NCI-H1092 treated with DMSO at 0.1 percent for 48 hours (cell line): ENCODE results near the gene CCNK.

ENCODE experiments used
- DNase-seq: peaks from one replicate; lab custom pipeline; 2025; lab: John Stamatoyannopoulos, UW

Gene CCNK

DNA sequence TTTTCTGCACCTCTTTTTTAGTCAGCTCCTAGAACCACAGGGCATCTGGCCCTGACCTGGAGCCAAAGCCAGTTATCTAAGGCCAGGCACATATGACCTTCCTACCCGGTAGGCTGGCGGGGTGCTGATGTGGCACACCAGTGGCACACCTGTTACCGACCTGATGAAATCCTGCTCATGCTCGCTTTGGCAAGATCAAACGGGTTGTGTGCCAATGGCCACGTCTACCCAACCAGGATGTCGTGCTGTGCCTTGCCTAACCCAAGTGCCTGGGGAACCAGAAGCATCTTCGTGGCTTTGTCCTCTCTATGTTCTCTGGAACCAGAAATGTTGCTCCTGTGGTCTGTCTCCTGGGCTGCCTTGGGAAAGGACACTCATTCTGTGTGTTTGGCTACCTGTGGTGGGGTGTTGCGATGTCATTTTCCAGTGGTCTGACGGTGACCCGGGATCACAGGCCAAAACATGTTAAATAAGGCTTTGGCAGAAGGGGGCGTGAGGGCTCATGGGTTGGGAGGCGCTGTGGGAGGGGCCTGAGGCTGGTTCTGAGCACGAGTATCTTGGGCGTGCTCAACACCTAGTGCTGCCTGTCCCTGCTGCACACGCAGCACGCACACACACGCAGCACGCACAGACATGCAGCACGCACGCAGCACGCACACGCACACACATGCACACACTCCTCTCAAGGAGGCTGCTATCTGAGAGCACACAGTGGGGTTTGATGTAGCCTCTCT is 27.9 kb downstream of the CCNK start:
- DNase-seq: no peak

DNA sequence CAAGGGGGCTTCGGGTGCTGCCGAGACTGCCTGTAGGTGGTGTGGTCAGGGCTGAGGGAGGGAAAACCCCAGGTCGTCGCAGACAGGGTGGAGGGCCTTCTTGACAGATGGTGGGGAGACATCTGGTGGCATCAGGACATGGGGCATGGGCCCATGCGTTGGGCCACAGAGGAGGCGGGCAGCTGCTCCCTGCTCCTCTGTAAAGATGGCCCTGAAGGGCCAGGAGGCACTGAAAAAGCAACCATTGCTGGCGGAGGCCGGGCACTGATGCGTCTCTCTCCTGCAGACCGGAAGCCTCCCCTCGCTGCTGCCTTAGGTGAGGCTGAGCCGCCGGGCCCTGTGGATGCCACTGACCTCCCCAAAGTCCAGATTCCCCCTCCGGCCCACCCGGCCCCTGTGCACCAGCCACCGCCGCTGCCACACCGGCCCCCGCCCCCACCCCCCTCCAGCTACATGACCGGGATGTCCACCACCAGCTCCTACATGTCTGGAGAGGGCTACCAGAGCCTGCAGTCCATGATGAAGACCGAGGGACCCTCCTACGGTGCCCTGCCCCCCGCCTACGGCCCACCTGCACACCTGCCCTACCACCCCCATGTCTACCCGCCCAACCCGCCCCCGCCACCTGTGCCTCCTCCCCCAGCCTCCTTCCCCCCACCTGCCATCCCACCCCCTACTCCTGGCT is 28.8 kb downstream of the CCNK start:
- DNase-seq: no peak

DNA sequence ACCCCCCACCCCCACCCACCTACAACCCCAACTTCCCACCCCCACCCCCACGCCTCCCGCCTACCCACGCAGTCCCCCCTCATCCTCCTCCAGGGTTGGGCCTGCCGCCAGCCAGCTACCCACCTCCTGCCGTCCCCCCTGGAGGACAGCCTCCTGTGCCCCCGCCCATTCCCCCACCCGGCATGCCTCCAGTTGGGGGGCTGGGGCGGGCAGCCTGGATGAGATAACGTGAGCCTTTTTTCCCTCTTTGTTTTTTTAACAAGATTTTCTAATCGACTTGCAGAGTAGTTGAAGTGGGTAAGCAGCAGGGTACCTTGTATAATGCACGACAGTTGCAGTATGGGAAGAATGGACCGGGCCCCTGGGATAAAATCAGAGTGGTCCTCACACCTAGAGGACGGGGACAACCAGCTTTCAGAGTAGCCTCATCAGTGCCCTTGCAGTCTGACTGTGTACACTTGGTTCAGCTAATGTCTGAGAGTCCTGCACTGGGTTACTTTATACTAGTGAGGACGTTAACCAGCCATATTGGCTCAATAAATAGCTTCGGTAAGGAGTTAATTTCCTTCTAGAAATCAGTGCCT is 29.4 kb downstream of the CCNK start:
- no peak for DNase-seq

DNA sequence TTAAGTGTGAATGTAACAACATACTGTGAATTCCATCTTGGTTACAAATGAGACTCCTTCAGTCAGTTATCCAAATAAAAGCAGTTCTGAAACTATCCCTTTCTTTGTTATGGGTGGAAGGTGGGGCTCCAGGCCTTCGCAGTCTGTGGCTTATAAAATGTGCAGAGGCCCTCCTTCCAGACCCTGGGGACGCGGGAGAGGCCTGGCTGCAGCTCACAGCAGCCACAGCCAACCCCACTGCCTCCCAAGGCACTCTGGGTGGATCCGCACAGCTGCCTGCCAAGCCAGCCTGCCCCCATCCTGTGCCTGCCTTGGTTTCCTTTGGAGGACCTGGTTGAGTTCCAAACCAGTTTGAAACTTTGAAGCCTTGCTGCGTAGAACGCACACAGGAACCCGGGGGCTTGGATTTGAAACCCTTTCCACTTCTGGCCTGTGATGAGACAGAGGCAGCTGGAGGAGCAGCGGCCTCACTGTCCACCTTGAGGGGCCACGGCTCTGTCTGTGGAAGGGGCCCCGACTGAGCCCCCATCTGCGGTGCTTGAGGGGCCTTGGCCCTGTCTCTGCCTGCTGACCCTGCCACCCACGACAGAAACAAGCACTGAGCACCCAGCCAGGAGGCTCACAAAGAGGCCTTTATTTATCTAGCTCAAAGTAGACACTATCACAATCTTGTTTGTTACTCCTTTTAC is 30.4 kb downstream of the CCNK start:
- no peak for DNase-seq

DNA sequence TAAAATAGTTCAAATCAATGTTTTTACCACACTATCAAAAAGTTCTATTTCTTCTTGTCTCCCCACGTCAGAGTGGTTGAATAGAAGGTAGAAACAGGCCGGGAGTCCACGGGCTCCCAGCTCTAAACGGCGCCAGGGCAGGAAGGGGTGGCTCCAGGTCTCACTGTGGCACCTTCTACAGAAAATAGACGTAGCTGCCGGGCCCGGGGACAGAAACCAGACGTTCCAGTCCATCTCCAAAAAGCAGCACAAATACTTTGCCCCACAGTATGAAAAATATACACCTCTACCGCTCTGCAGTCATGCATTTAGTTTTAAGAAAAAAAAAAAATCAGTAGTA is 30.9 kb downstream of the CCNK start:
- no peak for DNase-seq

DNA sequence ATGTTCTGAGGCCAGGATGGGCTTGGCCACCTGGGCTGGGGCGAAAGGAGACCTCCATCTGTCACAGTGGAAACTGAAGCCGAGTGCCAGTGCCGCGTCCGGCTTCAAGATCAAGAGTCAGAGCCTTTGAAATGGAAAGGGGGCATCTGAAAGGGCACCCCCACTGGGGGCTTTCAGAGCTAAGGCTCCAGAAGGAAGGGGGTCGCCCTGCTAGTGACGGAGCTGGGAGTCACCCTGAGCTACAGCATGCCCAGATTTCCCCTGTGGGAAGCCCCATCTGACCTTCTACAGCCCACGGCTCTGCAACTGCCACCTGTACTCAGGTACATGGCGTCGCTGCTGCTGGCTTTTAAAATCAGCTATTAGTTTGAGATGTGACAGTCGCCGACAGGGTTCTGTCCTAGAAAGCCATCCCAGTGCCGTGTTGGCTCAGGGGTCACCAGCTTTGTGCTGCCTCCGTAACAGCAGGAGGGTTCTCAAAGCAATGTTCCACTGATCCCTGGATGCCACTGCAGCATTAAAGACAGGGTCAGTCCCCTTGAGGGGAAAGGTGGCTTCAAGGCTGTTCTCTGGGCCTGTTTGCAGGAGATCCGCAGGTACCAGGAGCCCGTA is 31.5 kb downstream of the CCNK start:
- no peak for DNase-seq

DNA sequence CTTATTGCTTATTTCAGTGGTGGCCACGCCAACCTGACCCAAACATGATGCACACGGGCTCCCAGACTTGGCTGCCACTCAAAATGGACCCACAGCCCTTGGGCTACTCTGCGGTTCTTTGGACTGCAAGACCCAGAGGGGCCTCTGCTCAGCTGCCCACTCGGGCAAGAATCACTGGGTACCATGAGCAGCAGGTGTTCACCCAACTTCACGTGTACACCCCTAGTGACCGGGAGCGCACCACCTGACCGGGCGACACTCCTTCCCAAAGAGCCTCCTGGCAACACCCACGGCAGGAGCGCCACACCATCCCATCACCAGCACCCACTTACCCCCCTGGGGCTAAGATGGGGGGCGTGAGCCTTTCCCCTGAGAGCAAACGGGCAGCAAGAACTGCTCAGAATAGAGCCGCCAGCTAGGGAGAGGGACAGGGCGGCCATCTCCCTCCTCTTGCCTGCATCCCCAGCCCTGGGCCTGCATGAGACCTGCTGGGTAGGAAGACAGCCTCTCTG is 32.0 kb downstream of the CCNK start:
- DNase-seq: no peak

DNA sequence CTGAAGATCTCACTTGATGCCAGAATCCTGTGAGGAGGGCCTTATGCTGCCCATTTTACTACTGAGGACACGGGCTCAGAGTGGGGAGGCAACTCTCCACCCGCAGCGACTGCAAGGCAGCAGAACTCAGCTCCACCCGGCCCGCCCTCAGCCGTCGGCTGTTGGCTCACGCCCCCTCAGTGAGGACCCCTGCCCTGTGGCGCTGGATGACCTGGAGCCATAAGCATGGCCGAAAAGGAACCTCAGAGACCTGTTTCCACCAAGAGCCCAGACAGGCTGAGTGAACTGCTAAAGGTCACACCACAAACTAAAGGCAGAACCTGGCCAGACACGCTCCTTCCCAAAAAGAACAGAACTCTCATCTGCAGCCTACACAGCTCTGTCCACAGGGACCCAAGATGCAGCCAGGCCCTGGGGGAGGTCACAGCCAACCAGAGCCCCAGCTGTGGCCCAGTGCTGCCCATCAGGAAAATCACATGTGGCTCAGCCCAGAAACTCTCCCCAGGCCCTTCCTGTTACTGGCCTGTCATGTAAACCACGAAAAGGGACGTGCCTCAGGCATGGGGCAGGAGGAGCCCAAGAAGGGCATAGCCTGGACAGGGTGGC is 32.8 kb downstream of the CCNK start:
- no peak for DNase-seq

DNA sequence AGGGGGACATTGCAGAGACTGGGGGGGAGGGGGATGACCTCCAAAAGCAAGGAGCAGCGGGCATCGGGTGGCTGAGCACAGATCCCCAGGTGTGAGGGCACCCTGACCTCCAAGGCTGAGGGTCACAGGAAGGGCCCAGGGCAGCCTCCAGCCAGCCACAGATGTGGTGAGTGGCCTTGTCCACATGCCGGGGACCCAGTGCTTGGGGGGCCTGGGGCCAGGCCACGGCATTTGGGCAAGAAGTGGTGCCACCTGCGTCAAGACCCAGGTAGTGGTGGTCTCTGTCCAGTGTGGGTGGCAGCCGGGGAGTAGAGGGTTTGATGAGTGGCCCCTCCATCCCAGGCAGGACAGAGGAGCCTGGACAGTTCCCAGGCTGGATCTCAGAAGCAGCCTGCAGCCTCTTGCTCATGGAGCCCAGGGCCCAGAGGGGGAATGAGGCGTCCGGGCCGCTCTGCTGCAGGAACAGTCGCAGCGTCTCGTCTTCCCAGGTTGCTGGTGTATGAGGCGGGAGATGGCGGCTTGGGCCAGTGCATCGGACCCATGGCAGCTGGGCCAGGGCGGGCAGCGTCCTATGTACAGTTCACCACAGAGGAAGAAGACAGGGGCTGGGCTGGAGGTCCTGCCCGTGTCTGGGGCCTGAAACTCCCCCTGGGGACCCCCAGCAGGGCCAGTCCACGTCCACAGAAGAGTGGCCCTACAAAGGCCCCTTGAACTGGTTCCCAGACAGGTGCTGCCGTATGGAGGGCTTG is 33.5 kb downstream of the CCNK start:
- DNase-seq: no peak

DNA sequence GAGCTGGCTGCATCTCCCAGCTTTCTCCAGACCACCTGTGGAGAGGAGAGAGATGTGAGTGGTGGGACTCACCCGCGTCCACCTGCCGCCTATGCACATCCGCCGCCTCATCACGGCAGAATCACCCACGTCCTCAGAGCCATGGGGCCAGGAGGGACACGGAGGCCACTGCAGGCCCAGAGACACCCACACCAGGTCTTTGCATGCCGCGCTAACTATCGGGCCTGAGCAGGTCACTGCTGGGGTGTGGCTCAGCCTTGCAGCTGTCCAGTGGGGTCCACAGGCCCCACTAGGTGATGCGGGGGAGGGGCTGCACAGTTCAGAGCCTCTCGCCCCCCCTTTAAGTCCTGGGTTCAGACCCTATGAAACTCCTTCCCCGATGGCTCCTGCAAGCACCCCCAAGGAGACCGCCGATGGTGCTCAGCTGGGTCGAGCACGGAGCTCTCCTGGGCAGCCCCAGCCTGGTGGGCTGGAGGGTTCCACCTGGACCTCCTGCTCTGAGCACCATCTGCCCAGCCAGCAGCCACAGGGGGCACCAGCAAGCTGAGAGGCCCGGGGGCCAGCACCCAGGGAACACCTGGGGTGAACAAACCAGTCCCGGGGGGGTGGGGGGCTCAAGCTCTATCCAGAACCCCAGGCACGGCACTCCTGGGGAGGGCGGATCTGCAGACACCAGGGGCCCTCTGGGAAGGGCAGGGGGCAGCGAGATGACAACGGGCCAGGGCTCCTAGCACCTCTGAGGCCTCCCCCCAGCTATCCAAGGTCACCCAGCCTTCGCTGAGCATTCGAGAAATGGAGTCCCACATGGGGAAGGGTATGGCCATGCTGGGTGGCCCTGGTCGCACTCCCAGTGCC is 34.3 kb downstream of the CCNK start:
- DNase-seq: no peak

DNA sequence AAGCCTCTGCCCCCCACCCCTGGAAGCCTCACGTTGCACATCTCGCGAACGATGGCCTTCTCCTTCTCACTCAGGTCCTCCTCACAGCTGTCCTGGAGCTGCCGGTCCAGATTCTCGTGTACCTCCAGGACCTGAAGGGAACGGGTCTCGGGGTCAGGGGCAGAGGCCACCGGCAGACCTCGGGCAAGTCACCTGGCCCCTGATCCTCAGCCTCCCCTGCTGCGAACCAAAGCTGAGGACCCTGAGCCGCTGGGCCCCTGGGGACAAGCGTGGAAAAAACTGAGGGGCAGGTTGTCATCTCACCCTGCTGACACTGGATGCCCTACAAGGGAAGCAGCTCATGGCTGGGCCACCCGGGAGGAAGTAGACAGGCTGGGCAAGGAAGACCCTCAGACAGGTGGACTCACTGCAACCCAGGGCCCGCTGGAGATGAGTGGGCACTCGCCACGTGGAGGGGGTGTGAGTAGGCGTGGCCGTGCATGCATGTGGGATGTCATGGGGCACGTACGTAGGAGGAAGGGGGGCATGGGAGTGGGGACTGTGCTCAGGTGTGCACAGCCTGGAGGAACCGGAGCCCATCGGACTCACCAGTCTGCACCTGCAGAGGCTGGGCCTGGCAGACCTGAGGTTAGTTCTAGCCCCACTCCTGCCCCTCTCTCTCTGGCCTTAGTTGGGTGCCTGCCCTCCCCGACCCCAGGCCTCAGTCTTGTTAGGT is 35.1 kb downstream of the CCNK start:
- no peak for DNase-seq

DNA sequence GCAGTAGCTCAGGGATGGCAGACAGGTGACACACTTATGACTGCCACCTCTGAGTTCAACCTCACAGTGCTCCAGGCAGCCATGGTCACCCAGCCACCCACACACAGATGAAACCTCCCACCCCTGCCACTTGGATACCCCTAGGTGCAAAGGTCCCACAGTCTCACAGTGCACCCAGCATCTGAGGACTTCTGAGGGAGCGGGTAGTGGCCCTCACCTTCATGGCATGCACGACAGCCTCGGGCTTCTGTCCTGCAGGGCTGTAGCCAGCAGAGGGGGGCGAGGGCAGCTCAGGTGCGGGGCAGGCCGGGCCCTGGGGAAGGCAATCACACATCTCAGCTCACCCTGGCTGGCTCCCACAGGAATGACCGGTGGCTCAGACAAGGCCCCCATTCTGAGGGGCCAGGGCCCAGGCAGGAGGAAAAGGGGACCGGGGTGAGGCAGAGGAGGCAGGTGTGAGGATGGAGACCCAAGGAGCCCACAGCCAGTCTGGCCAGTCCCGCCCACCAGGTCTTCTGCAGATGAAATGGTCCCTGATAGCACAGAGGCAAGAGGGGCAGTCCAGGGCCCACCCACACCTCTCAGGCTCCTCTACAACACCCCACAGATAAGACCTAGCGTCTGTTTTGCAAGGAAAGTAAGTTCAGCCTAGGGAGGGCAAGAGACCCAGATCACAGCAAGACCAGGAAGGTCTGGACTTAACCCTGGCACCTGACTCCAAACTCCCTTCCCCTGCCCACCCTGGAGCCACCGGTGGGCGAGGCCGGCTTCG is 35.8 kb downstream of the CCNK start:
- no peak for DNase-seq

DNA sequence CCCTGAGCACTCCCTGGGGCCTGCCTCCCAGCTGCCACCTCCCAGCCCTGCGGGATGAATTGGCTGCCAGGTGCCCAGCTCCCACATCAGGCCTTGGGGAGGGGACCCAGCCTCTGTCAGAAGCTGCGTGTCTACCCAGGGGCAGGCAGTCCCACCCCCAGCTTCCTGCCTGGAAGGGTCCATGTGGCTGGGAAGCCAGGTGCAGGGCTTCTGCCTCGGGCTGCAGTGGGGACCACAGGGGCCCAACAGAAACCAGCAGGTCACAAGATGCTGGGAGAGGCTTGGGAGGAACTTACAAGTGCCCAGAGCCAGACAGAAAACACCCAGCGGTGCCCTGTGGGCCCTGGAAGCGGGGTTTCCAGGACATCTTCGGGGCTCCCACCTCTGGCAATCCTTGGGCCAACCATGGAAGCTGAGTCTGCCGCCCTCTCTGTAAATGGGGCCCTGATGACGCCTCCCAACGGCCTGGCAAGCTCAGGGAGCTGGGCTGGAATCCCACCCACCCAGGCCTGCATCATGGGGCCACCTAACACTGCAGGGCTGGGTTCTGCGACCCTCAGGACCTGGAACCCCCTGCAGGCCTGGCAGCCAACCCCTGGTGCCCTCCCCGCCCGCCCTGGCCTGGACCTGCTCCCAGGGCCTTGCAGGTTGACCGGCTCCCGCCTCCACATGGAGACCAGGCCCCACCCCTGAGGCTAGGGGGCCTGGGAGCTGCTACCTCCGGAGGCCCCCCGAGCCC is 36.6 kb downstream of the CCNK start:
- DNase-seq: no peak

DNA sequence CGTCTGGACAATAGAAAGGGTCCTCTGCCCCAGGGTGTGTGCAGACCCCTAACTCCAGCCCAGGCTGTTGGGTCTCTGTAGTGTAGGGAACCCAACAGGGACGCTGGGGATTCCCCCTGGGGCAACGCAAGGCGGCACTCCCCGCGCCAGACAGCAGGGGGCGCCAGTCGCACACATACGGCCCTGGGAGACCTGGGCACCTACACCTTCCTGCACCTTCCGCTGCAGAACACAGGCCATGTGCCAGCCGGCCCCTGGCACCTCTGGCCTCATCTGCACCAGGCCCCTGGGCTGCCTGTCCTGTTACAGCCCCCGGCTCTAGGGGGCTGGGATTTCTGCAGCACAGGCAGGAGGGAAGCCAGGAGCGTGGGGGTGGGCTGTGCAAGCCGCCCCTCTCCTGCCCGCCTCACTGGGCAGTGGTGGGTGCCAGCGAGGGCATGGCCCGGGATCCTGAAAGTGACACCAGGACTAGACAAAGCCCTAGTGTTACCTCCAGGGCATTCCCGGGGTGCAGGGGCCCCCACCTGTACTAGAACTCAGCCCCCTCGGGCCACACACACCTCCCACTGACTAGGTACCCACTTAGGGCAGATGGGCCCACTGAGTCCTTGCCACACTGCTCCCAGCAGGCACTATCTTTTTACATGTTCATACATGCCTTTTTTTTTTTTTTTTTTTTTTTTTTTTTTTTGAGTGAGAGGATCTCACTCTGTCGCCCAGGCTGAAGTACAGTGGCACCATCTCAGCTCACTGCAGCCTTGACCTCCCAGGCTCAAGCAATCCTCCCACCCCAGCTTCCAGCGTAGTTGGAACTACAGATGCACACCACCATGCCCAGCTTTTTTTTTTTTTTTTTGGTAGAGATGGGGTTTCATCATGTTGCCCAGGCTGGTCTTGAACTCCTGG is 37.5 kb downstream of the CCNK start:
- DNase-seq: peak; percentile 67

DNA sequence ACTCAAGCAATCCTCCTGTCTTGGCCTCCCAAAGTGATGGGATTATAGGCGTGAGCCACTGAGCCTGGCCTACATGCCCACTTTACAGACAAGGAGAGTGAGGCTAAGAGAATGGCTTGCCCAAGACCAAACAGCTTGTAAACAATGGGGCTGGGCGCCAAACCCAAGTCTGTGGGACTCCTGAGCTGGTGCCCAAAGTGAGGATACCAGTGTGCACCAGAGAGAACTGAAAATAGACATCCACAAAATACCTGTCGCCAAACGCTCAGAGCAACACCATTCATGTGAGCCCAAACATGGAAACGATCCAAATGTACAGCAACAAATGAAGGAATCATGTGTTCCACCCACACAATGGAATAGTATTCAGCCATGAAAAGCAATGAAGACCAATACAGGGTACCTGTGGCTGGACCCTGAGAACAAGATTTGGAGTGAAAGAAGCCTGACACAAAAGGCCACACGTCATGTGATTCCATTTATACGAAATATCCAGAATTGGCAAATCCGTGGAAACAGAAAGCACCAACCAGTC is 38.2 kb downstream of the CCNK start:
- DNase-seq: no peak

DNA sequence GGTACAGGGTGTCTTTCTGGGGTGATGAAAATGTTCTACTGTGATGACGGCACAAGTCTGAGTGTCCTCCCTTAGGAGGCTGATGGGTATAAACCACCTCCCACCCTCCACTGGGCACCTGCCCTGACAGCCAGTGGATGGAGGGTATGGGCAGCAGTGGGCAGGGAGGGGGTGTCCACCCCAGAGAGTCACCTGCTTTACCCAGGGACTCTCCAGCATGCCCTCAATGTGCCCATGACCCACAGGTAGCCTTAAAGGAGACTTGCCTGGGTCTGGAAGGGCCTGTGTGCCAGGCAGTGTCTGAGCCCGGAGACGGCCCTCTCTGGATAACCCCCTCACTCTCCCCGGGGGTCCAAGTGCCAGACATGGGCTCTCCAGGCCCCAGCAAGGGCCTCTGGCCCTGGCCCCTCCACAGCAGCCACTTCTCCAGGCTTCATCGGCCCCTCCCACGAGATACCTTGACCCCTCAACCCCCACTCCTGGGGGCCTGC is 38.8 kb downstream of the CCNK start:
- DNase-seq: no peak
